BJ (cell line): ENCODE measurements around the gene LRRC74A. TPM values are rescaled to one million over a fixed set of nuclear protein-coding genes. Genes with fewer than 3 reads are reported as not detected.

Experiments
- CTCF ChIA-PET: fragments of 350-600 bp; formaldehyde crosslinking; extraction: SDS; loops from one replicate; lab custom pipeline; 2021; ENCODE audit warnings: antibody characterized with exemption, inconsistent platforms; lab: Yijun Ruan, JAX
- POLR2A ChIA-PET: fragments of 300-600 bp; sonication (Branson Sonifier 250); formaldehyde crosslinking; extraction: SDS; loops from one replicate; lab custom pipeline; 2021; ENCODE audit warnings: antibody characterized with exemption; lab: Charles Lee
- DNase-seq: peaks from one replicate; pipeline ENCODE4 v3.0.0-alpha.2; 2011; ENCODE audit warnings: low read depth
- H3K27me3 ChIP-seq: 2 replicates; pipeline ENCODE4 v1.6.0; 2011; ENCODE audit warnings: low read length; ENCODE audit not compliant: control insufficient read depth, insufficient read depth
- H3K36me3 ChIP-seq: 2 replicates; pipeline ENCODE4 v1.5.1; 2011; ENCODE audit warnings: low read length; ENCODE audit not compliant: control insufficient read depth, insufficient read depth
- H3K4me3 ChIP-seq: 2 replicates; pipeline ENCODE4 v1.5.1; 2011; ENCODE audit warnings: low read depth, mild to moderate bottlenecking, control low read depth, low read length
- polyA plus RNA-seq: library from polyadenylated mRNA; depleted of rRNA; stranded (reverse); fragments of >200 nt; gene quantifications from 2 replicates; pipeline ENCODE4 v1.2.3, GENCODE V29; 2011
- TF ChIP-seq, protein P1 (sequence below): IDR thresholded peaks from 2 replicates; pipeline ENCODE4 v1.5.1; 2011; ENCODE audit warnings: low read depth, mild to moderate bottlenecking, control low read depth, inconsistent platforms, low read length, moderate library complexity; ENCODE audit not compliant: insufficient read depth

Gene LRRC74A
- polyA plus RNA-seq, 1 experiment = not detected

DNA sequence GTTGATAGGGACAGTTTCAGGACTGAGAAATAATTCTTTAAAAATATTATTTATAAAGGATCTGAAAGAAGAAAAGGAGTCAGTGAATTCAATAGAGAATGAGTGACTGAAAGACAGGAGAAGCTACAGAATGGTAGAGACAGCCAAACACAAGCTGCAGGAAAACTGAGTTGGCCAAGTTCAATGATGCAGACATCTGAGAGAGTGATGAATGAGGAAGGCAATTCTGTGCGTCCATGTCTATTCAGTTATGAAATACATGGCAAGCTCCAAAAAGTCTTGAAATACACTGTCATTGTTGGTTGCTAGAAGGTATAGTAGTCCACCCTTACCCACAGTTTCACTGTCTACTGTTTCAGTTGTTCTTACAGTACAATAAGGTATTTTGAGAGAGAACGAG, 6.8 kb downstream of the LRRC74A start:
- TF ChIP-seq, protein P1, sequence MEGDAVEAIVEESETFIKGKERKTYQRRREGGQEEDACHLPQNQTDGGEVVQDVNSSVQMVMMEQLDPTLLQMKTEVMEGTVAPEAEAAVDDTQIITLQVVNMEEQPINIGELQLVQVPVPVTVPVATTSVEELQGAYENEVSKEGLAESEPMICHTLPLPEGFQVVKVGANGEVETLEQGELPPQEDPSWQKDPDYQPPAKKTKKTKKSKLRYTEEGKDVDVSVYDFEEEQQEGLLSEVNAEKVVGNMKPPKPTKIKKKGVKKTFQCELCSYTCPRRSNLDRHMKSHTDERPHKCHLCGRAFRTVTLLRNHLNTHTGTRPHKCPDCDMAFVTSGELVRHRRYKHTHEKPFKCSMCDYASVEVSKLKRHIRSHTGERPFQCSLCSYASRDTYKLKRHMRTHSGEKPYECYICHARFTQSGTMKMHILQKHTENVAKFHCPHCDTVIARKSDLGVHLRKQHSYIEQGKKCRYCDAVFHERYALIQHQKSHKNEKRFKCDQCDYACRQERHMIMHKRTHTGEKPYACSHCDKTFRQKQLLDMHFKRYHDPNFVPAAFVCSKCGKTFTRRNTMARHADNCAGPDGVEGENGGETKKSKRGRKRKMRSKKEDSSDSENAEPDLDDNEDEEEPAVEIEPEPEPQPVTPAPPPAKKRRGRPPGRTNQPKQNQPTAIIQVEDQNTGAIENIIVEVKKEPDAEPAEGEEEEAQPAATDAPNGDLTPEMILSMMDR = no peak
- DNase-seq = no peak
- Histone ChIP-seq H3K27me3 (peaks cover 7% of the 10 kb centered on the region), H3K4me3 (no peak overlapping the region), H3K36me3 (no peaks in the 10 kb centered on the region)
- POLR2A ChIA-PET = no interaction called here
- CTCF ChIA-PET = no interaction called here

DNA sequence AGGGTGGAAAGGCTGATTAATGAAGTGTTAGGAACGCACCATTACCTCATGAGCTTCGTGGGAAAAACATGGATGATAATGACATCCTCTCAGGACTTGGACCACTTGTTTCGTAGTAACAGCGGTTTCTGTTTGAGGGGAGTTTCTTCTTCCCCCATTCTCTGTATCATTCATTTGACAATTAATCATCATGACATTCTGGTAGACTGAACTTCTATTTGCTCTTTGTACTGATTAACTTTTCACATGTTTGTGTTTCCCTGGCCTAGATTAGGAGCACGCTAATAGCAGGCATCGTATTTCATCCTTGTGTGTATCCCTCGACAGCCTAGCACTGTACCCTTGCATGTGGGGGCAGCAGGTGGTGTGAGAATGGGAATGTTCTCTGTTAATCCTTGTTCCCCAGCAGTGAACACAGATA, 8.0 kb downstream of the LRRC74A start:
- no peak overlapping the region for H3K4me3 ChIP-seq
- CTCF ChIA-PET = no interaction called here
- DNase-seq = no peak
- TF ChIP-seq, protein P1 = no peak
- H3K27me3 ChIP-seq = peaks cover 7% of the 10 kb centered on the region
- POLR2A ChIA-PET = no interaction called here
- H3K36me3 ChIP-seq = no peaks in the 10 kb centered on the region

DNA sequence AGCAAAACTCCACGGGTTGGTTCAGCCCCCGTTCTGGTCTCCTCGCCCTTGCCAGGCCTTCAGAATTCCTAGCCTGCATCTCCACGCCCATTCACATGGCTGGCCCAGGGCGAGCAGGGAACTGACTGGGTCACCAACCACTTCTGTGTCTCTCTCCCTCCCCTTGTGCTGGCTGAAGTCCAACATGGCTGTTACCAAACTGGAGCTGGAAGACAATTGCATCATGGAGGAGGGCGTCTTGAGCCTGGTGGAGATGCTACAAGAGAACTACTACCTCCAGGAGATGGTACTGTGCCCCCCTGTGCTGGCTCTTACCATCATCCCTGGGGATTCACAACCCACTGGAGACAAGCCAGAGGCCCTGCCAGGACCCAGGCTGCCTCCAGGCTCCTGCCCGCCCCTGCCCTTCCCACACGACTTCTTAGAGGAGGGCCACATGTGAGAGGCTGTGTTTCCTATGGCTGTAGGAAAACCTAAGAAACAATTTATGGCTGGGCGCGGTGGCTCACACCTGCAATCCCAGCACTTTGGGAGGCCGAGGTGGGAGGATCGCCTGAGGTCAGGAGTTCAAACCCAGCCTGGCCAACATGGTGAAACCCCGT, 9.9 kb downstream of the LRRC74A start:
- ChIA-PET CTCF (interaction anchor here (0.7 to 1.0 kb wide), 2 partner anchors 18 to 84 kb away, joined by 3 read pairs; no protein-coding TSS in a partner anchor), POLR2A (no interaction called here)
- Histone ChIP-seq H3K4me3 (no peak overlapping the region), H3K36me3 (no peaks in the 10 kb centered on the region), H3K27me3 (peaks cover 7% of the 10 kb centered on the region)
- no peak for DNase-seq
- TF ChIP-seq, protein P1 = no peak

DNA sequence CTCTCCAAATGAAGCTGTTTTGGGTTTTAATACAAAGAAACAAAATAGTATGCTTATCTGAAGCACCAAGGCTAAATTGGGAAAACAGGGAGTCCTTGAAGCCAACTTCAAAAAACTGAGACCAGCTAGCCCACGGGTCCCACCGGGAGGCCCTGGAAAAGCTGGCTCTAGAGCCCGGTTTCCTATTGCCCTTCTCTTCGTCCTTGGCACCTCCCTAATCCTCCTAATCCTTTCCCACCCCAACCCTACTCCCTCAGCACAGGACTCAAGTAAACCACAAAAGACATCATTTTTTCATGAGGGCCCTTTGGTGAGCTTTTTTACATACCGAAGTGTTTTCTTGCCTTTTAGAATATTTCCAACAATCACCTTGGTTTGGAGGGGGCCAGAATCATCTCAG, 11.3 kb downstream of the LRRC74A start:
- CTCF ChIA-PET = interaction anchor here (1.5 kb wide), 1 partner anchor 35 kb away, joined by 5 read pairs; no protein-coding TSS in a partner anchor
- TF ChIP-seq, protein P1 = no peak
- POLR2A ChIA-PET = no interaction called here

DNA sequence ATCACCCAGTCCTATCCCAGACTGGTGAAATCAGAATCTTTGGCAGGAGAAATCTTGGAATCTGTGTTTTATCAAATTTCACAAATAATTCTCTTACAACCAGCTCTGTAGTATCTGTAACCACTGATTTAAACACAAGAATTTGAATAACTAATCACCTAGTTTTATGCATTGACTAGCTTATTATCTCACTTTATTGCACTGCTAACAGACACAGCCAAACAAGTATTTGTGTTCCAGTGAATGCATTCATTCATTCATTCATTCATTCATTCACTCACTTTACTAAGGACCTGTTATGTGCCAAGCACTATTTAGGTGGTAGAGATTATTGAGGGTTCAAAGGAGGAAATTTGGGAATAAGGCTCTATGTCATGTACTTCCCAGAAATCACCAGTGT, 16.2 kb downstream of the LRRC74A start:
- TF ChIP-seq, protein P1 = no peak
- POLR2A ChIA-PET = no interaction called here
- no peak overlapping the region for H3K4me3 ChIP-seq
- no peaks in the 10 kb centered on the region for H3K36me3 ChIP-seq
- CTCF ChIA-PET = no interaction called here
- DNase-seq = no peak
- no peaks in the 10 kb centered on the region for H3K27me3 ChIP-seq

More for the DNA sequence above, 11.3 kb downstream of the LRRC74A start:
- no peak for DNase-seq
- Histone ChIP-seq H3K4me3 (no peak overlapping the region), H3K36me3 (no peaks in the 10 kb centered on the region), H3K27me3 (peaks cover 7% of the 10 kb centered on the region)
